Fibroblast of lung (primary cell): ENCODE data around the gene PPP6R3. TPM values are rescaled to one million over a fixed set of nuclear protein-coding genes. Genes with fewer than 3 reads are reported as not detected.

Source experiments
- DNase-seq, 2 donors: peaks; one replicate each; pipeline versions ENCODE4 v3.0.0 to v3.0.0-alpha.2; 2010; ENCODE audit warnings: low read depth in 2 of 2
- H2AFZ ChIP-seq: 2 replicates; pipeline ENCODE4 v1.5.1; 2012; ENCODE audit warnings: low read length, control low read depth, inconsistent platforms
- H3K27ac ChIP-seq: 2 replicates; pipeline ENCODE4 v1.5.1; 2011; ENCODE audit warnings: low read length, control low read depth; ENCODE audit not compliant: insufficient read depth
- H3K27me3 ChIP-seq: 2 replicates; pipeline ENCODE4 v1.5.1; 2011; ENCODE audit warnings: mild to moderate bottlenecking, low read length; ENCODE audit not compliant: control insufficient read depth, insufficient read depth
- H3K36me3 ChIP-seq: 2 replicates; pipeline ENCODE4 v1.5.1; 2011; ENCODE audit warnings: low read length; ENCODE audit not compliant: control insufficient read depth, insufficient read depth
- H3K4me1 ChIP-seq: 2 replicates; pipeline ENCODE4 v1.5.1; 2011; ENCODE audit warnings: low read length; ENCODE audit not compliant: control insufficient read depth, insufficient read depth; ENCODE audit errors: extremely low read depth
- H3K4me2 ChIP-seq: 2 replicates; pipeline ENCODE4 v1.5.1; 2011; ENCODE audit warnings: low read length, control low read depth; ENCODE audit not compliant: insufficient read depth; ENCODE audit errors: extremely low read depth
- H3K4me3 ChIP-seq, 4 experiments: fragments of 200-600 bp in 1 of 4; sonication (generic) in 1 of 4; replicated peaks in 1 of 4; 2 replicates each; pipeline ENCODE4 v1.5.1; 2011 to 2016; ENCODE audit warnings: low read length in 4 of 4, low read depth in 3 of 4, mild to moderate bottlenecking in 3 of 4, control low read depth in 2 of 4, inconsistent platforms in 1 of 4, mixed read lengths in 1 of 4; ENCODE audit not compliant: insufficient read depth in 1 of 4; ENCODE audit errors: control extremely low read depth in 1 of 4
- H3K79me2 ChIP-seq: 2 replicates; pipeline ENCODE4 v1.5.1; 2012; ENCODE audit warnings: mild to moderate bottlenecking, low read length, inconsistent platforms; ENCODE audit not compliant: control insufficient read depth, insufficient read depth
- H3K9ac ChIP-seq: 2 replicates; pipeline ENCODE4 v1.5.1; 2011; ENCODE audit warnings: mild to moderate bottlenecking, low read length, control low read depth; ENCODE audit not compliant: insufficient read depth
- H3K9me3 ChIP-seq: 2 replicates; pipeline ENCODE4 v1.5.1; 2012; ENCODE audit warnings: low read depth, low read length; ENCODE audit not compliant: control insufficient read depth, insufficient read depth
- H4K20me1 ChIP-seq: 2 replicates; pipeline ENCODE4 v1.5.1; 2011; ENCODE audit warnings: low read length; ENCODE audit not compliant: control insufficient read depth, insufficient read depth; ENCODE audit errors: extremely low read depth
- EZH2 ChIP-seq: IDR thresholded peaks from 2 replicates; pipeline ENCODE4 v1.5.1; 2012; ENCODE audit warnings: low read length, control low read depth, mild to moderate bottlenecking; ENCODE audit errors: missing control alignments
- polyA plus RNA-seq, 2 donors: library from polyadenylated mRNA; depleted of rRNA in 1 of 2; stranded (reverse) in 1 of 2; unstranded in 1 of 2; fragments of >200 nt; gene quantifications; 2 replicates each; pipeline ENCODE4 v1.2.1, GENCODE V29; 2011 to 2012; ENCODE audit warnings: missing spikeins in 1 of 2
- total RNA-seq: library from RNA; depleted of rRNA; stranded (reverse); fragments of >200 nt; gene quantifications from 2 replicates; pipeline ENCODE4 v1.2.1, GENCODE V29; 2014
- TF ChIP-seq, protein P1 (sequence below), 2 donors: IDR thresholded peaks in 1 of 2; conservative IDR thresholded peaks in 1 of 2; 1 replicate in 1 of 2; 2 replicates in 1 of 2; pipeline ENCODE4 v1.5.1; 2011 to 2012; ENCODE audit warnings: low read length in 2 of 2, control low read depth in 1 of 2, inconsistent platforms in 1 of 2, low read depth in 1 of 2, mild to moderate bottlenecking in 1 of 2

Gene PPP6R3
- total and polyA plus RNA-seq, 2 donors (not counting 1 experiment from before 2014, with no cell fraction given): 44.2 to 120 TPM

DNA sequence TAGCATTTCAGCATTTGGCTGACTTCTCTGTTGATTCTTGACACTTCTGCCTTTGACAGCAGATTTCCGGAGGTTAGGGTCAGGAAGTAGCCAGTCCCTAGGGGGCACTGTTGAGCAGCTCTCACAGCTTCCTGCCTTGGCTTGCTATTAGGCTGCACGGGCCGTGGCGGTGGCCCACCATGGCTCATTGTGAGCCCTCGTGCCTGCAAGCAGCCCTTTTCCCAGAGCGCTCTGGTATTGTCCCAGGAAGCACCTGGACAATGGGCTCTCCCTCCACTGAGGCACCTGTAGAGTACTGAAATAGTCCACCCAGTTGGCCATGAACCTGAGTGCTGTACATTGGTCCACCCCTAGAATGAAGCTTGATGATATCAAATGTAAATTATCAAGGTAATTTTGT is 123.5 kb downstream of the PPP6R3 start:
- H4K20me1 ChIP-seq: no peaks in the 10 kb centered on the region
- peak in 1 of 2 donors; percentile 19 for DNase-seq
- no peak overlapping the region for H2AFZ ChIP-seq
- H3K27ac ChIP-seq: no peak overlapping the region
- H3K27me3 ChIP-seq: no peaks in the 10 kb centered on the region
- no peaks in the 10 kb centered on the region for H3K9me3 ChIP-seq
- TF ChIP-seq, protein P1, sequence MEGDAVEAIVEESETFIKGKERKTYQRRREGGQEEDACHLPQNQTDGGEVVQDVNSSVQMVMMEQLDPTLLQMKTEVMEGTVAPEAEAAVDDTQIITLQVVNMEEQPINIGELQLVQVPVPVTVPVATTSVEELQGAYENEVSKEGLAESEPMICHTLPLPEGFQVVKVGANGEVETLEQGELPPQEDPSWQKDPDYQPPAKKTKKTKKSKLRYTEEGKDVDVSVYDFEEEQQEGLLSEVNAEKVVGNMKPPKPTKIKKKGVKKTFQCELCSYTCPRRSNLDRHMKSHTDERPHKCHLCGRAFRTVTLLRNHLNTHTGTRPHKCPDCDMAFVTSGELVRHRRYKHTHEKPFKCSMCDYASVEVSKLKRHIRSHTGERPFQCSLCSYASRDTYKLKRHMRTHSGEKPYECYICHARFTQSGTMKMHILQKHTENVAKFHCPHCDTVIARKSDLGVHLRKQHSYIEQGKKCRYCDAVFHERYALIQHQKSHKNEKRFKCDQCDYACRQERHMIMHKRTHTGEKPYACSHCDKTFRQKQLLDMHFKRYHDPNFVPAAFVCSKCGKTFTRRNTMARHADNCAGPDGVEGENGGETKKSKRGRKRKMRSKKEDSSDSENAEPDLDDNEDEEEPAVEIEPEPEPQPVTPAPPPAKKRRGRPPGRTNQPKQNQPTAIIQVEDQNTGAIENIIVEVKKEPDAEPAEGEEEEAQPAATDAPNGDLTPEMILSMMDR (conservative IDR thresholded peaks at IDR 0.05 in 1 of 2, IDR thresholded peaks at IDR 0.05 in 1 of 2; ENCODE audit: low read depth in 1 of 2, low read length in 2 of 2): peak; percentile 36 to 55
- TF ChIP-seq EZH2: no peak
- peaks cover 3% of the 10 kb centered on the region for H3K4me1 ChIP-seq
- peaks cover 2% of the 10 kb centered on the region for H3K79me2 ChIP-seq
- H3K9ac ChIP-seq: no peak overlapping the region
- H3K36me3 ChIP-seq: no peaks in the 10 kb centered on the region
- H3K4me2 ChIP-seq: no peak overlapping the region
- no peak overlapping the region for H3K4me3 ChIP-seq

- TF ChIP-seq EZH2: no peak
- TF ChIP-seq, protein P1 (conservative IDR thresholded peaks at IDR 0.05 in 1 of 2, IDR thresholded peaks at IDR 0.05 in 1 of 2; ENCODE audit: low read depth in 1 of 2, low read length in 2 of 2): no peak
- Histone ChIP-seq H3K36me3 (no peaks in the 10 kb centered on the region), H3K4me1 (peaks cover 3% of the 10 kb centered on the region), H2AFZ (no peak overlapping the region), H3K9ac (no peak overlapping the region), H3K9me3 (no peaks in the 10 kb centered on the region), H3K4me3 (no peak overlapping the region), H4K20me1 (no peaks in the 10 kb centered on the region), H3K79me2 (no peaks in the 10 kb centered on the region), H3K27ac (no peak overlapping the region), H3K27me3 (no peaks in the 10 kb centered on the region), H3K4me2 (no peak overlapping the region)
- DNase-seq: peak in 1 of 2 donors; percentile 47
These were observed 124.5 kb downstream of the PPP6R3 start for GRCh38 chr11:68584991-68585524.

- Histone ChIP-seq H3K9me3 (no peaks in the 10 kb centered on the region), H3K27me3 (no peaks in the 10 kb centered on the region), H3K4me2 (no peak overlapping the region), H3K9ac (no peak overlapping the region), H3K4me1 (no peaks in the 10 kb centered on the region), H2AFZ (no peak overlapping the region), H4K20me1 (no peaks in the 10 kb centered on the region), H3K4me3 (no peak overlapping the region), H3K36me3 (peaks cover 5% of the 10 kb centered on the region), H3K79me2 (no peaks in the 10 kb centered on the region), H3K27ac (no peak overlapping the region)
- DNase-seq: no peak
- TF ChIP-seq, protein P1 (conservative IDR thresholded peaks at IDR 0.05 in 1 of 2, IDR thresholded peaks at IDR 0.05 in 1 of 2; ENCODE audit: low read depth in 1 of 2, low read length in 2 of 2): no peak
- TF ChIP-seq EZH2: no peak
These were observed 129.1 kb downstream of the PPP6R3 start for GRCh38 chr11:68589547-68590216.
